Mesenteric fat pad (tissue), 1 donor: ENCODE data around the gene FGR. TPM values are rescaled to one million over a fixed set of nuclear protein-coding genes. Genes with fewer than 3 reads are reported as not detected.
A peak's percentile ranks its signal among the peaks of the same experiment; 100 is the strongest.

Experiments used
- DNase-seq: peaks from one replicate; pipeline ENCODE4 v3.0.0-alpha.2; 2020; ENCODE audit warnings: low spot score
- total RNA-seq: library from RNA; stranded (reverse); fragmentation: NEBNext Ultra II Directional; extraction: Animal tissue kit (Norgen Biotek cat#: 25700); gene quantifications from one replicate; pipeline ENCODE4 v1.2.1, GENCODE V29; 2021
- donor health status: DM: yes; HTN: yes; CAD: no.

FGR gene
- total RNA-seq, 1 donor from 2014 or later, result 49.7 TPM

DNA sequence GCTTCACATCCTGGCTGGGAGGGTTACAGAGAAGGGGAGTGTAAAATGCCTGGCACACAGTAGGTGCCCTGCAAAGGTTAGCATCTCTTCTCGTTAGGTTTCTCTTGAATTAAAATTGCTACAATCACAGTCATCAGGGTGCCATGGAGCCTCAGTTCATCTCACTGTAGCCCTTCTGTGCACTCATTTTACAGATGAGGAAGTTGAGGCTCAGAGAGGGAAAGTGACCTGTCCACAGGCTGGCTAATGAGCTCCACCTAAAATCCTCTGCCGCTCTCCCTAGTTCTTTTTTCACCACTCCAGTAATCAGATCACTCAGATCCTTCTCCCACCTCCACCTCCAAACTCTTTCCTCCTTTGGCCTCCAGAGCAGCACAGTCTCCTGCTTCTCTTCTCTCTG lies 17.6 kb downstream of the FGR start:
- DNase-seq, result no peak

- DNase-seq, result no peak
Measured at GRCh38 chr1:27616441-27616840, 18.5 kb downstream of the FGR start.

DNA sequence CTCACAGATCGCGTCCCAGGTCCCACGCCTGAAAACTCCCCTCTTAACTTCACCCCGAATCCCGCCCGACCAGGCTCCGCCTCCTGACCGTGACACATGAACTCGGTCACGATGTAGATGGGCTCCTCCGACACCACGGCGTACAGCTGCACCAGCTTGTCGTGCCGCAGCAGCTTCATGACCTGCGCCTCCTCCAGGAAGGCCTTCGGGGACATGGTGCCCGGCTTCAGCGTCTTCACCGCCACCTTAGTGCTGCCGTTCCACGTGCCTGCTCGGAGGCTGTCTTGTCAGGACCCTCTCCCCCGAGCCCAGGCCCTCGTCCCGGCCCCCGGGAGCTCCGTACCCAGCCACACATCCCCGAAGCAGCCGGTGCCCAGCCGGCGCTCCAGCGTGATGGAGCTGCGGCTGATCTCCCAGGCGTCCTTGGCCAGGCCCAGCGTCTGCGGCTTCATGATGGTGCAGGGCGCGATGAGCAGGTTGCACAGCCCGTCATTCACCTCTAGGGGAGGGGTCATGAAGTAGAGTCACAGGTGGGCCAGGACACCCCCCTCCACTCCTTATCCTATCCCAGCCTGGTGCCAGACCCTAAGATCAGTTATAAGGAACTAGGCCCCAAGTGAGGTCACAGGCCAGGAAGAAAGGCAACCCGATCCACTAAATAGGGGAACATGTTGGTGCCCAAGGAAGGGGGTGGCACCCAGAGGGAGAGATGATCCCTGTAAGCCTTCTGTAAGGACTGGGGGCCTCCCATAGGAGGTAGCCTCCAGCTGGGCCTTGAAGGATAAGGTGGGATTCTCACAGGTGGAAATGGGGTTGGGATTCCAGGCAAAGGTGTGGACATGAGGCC lies 19.4 kb downstream of the FGR start:
- no peak for DNase-seq

DNA sequence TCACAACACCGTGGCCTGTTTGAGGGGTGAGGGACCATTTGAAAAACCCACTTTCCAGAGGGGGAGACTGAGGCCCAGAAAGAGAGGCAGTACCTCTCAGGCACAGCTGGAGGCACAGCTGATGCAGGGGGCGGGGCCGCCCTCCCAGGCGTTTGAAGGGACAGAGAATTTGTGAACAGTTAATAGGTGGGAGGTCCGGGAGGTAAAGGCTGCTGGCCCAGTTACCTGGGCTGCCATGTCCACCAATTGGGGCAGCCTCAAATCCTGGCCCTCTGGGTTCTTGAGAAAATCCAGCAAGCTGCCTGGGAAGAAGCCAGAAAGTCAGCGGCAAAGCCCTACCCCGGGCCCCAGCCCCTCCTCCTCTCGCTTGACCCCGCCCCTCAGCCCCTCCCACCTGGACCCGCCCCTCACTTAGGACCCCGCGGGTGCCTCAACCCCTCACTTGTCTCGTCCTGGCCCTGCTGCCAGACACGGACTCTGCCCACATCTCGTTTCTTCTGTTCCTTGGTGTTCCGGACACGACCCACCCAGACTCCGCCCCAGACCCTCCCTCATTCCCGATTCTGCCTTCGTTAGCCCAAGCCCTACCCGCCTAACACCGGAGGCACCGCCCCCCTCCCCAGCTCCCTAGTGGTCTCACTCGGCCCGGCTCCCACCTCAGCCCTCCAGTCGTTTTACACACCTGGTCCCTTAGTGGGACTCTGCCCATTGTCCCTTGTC lies 20.2 kb downstream of the FGR start:
- DNase-seq, result no peak

DNA sequence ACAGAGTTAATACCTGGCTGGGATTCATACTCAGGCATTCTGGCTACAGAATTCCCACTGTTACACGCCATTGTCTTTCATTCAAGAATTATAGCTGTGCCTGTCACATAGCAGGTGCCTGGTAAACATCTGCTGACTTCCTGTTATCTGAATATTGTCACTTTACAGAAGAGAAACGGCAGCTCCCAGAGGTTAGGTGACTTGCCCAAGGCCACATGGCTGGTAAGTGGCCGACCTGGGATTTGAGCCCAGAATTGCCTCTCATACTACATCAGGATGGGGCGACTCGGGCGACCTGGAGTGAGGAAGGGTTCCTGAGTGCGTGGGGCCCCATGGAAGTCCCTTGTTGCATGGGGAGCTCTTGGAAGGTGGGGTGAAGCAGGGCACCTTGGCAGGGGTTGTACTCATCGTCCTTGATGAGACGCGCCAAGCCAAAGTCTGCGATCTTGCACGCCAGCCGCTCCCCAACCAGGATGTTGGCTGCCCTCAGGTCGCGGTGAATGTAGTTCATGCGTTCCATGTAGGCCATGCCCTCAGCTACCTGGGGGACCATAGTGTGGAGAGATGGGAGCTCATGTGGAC lies 20.9 kb downstream of the FGR start:
- DNase-seq, result no peak

DNA sequence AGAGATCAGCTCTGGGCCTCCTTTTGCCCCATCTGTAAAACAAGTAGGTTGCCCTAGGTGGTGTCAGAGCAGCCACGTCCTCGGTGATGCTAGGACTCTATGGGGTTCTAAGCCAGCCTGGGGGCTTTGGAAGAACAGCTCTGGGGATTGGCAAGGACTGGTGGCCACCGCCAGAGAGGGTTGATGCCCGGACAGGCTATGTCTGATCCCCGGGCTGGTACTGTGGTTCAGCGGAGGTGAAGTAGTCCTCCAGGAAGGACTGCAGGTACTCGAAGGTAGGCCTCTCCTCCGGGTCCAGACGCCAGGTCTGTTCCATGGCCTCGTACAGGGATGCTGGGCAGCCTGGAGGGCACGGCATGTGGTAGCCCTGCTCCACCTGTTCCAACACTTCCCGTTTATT lies 22.3 kb downstream of the FGR start:
- DNase-seq, result no peak

DNA sequence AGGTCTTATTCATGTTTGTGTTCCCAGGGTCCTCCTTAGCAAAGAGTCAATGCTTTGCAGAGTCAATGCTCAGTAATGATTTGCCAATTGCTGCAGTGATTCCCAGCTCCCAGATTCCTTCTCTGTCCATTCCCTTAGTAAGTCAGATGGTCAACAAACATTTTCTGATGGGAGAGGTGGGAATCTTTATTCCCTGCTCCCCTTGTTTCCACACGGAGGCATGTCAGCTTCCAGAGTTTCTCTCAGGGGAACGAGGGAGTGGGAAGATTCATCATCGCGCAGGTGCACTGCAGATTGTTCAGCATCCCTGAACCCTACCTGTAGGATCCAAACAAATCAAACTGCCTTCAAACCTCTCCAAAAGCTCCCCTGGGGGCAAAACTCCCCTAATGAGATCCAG lies 23.5 kb downstream of the FGR start:
- no peak for DNase-seq

DNA sequence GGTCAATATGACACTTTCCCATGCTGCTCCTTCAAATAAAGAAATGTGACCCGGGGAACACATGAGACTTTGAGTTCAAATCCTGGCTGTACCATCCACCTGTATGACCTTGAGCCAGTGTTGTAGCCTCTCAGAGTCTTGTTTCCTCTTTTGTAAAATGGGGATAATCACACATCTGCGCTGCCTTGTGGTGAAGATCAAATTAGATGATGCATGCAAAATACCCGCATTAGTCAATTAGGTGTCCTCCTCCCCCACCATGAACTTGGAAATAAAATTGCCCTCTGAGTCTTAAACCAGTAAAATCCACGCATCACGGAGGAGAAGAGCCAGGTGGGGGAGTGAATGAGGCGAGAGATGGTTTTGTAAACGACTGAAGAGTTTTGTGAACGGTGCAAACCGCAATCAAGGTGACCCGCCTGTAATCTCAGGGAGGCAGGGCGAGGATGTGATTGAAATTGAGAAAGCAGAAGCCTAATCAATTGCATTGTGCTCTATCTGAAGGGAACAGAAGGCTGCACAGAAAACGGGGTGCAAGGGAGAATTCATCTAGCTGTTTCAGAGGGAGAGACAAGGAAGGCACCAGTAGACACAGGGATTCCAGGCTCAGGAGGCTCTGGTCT lies 25.3 kb downstream of the FGR start:
- no peak for DNase-seq

DNA sequence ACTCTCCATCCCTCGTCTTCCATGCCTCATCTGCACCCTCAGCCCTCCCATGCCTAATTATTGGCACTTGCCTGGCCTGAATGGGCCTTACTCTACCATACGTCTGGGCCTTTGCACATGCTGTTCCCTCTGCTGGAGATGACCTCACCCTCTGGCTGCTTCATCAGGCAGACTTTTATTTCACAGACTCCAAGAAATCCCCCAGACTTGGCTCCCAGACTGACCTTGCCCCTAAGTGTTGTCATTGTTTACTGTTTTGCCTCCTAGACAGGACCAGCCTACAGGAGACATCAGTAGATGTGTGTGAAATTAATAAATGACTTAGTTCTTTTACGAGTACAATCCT lies 25.8 kb downstream of the FGR start:
- no peak for DNase-seq

GRCh38 chr1:27607239-27607804 lies 27.7 kb downstream of the FGR start:
- DNase-seq, result no peak

DNA sequence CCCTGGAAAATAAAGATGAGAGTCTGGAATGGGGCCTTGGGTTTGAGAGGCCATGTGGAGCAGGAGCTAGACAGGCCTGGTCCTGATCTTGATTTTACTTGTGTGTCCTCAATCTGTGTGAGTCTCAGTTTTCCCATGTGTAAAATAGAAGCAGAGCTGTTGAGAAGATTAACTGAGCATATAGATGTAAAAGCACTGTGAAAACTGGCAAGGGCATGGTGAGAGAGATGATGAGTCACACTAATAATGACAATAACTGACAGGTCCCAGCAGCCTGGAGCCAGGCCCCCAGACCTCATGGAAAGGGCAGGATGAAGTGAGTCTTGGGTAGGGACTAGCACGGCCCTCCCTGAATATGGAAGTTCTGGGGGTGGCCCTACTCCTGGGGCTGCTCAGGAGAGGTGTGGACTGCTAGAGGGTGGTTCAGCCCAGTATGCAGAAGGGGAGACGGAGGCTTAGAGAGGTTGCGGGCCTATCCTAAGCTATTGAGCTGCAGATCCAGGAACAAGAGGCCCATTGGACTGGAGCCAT lies 28.2 kb downstream of the FGR start:
- DNase-seq, result no peak

GRCh38 chr1:27605796-27606707 lies 28.9 kb downstream of the FGR start:
- no peak for DNase-seq

DNA sequence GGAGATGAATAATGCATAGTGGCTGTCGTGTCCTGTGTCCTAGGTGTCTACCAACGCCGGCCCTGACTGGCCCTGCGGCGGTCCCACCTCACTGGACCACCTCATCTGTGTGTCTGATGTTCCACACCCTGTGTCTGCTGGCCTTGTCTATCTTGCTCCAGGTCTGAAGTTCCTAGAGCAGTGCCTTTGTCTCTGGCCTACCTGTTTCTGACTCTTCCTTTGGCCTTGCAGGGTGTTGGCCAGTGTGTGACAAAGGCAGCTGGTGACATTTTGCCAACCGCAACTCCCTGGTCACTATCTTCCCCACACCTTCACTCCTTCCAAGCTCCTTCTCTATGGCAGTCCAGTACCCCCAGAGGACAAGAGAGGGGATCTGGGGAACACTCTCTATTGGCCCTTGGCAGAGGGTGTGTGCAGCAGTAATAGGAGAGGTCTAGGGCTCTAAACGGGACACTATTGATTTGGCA lies 29.7 kb downstream of the FGR start:
- no peak for DNase-seq

- DNase-seq, result no peak
Measured at GRCh38 chr1:27604579-27605299, 30.2 kb downstream of the FGR start.

DNA sequence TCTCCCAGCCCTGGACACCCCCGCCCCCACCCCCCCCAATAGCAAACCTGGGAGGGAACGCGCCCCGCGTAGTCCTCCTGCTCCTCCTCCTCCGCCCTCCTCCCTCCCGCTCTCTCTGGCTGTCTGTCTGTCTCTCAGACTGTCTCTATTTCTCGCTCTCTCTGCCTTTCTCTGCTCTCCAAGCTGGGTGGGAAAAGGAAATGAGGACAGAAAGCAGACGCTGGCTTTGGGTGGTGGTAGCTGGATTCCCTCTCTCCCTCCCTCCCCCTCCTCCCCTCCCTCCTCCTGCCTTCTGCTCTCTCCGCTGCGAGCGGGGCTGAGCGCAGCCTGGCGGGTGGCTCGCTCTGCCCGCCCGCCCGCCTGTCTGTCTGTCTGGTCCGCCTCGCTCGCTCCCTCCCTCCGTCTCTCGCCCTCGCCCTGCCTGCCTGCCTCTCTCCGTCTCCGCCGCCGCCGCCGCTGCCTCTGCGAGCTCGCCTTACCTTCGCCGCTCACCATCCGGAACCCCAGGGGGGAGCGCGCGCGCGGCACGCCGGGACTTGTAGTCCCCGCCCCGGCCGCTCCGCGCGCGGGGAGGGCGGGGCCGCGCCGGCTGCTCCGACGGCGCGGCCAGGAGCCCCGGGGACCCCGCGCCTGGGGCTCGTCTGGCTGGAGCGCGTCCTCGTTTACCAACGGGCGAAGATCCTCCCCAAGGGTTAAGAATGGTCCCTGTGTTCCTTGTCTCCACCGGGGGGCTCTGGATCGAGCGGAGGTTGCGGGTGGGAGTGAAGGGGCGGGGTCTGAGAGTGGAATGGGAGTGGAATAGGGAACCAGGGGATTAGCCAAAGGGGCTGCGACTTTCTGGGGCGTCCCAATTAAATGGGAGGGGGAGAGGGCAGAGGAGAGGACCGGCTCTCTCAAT lies 31.1 kb downstream of the FGR start, which contains the start of gene AHDC1:
Gene AHDC1 (minus strand): TSS at position 464 of the 898 bp plus-strand sequence. CDS start 52,029 bp downstream, outside the sequence.
- DNase-seq, result peak; percentile 97

- DNase-seq, result no peak
Measured at GRCh38 chr1:27603309-27603680, 31.7 kb downstream of the FGR start.

DNA sequence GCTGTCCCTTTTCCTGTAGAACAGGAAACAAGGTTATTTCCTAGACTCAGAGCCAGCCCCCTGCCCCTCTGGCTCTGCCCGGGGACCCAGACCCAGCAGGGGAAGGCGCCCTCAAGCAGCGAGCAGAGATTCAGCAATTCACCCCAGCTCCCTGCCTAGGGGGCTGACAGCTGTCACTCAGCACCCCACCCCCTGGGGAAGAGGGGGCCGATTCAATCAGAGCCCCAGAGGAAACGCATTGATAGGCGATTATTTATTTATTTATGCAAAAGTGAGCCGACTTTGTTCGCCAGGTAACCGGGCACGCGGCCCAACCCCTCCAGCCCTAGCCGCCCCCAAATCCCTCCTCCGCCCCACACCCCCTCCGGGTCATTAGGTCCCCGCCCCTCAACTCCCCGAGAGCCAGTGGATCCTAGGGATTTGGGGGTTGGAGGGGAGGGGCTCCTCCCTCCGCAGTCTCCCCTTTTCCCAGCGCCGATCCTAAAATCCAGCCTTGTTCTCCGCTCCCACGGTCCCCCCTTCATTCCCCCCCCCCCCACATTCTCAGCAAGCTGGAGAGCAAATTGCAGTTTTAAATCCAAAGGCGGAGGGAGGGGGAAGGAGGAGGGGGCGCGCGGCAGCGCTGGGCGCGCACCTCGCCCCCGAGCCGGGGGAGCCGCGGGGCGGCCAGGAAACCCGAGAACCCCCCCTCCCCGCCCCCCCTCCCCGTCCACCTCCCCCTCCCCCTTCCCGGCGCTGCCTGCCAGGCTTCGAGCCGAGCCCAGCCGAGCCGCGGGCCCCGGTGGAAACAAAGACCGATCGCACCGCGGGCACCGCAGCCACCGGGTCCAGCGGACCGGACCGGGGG lies 32.3 kb downstream of the FGR start:
- DNase-seq, result no peak
